Ishikawa (cell line): ENCODE results near the gene COA7.

Experiments
- CEBPB ChIP-seq: IDR thresholded peaks from 2 replicates; pipeline ENCODE4 v1.6.1; 2012
- CREB1 ChIP-seq: IDR thresholded peaks from 2 replicates; pipeline ENCODE4 v1.6.1; 2012; ENCODE audit warnings: low read depth
- EGR1 ChIP-seq: IDR thresholded peaks from 2 replicates; pipeline ENCODE4 v1.6.1; 2012
- EP300 ChIP-seq: IDR thresholded peaks from 2 replicates; pipeline ENCODE4 v1.6.1; 2012; ENCODE audit warnings: borderline replicate concordance
- MAX ChIP-seq: IDR thresholded peaks from 2 replicates; pipeline ENCODE4 v1.6.1; 2012
- RAD21 ChIP-seq: IDR thresholded peaks from 2 replicates; pipeline ENCODE4 v1.6.1; 2012; ENCODE audit warnings: low read depth
- REST ChIP-seq: IDR thresholded peaks from 2 replicates; pipeline ENCODE4 v1.6.1; 2012; ENCODE audit warnings: low read depth, mild to moderate bottlenecking
- TAF1 ChIP-seq: IDR thresholded peaks from 2 replicates; pipeline ENCODE4 v1.6.1; 2012; ENCODE audit warnings: low read depth, mild to moderate bottlenecking
- TCF12 ChIP-seq: IDR thresholded peaks from 2 replicates; pipeline ENCODE4 v1.6.1; 2012; ENCODE audit warnings: low read depth
- TEAD4 ChIP-seq: IDR thresholded peaks from 2 replicates; pipeline ENCODE4 v1.6.1; 2012
- USF1 ChIP-seq: IDR thresholded peaks from 2 replicates; pipeline ENCODE4 v1.6.1; 2012
- YY1 ChIP-seq: IDR thresholded peaks from 2 replicates; pipeline ENCODE4 v1.6.1; 2012; ENCODE audit warnings: low read depth
- ZBTB7A ChIP-seq: IDR thresholded peaks from 2 replicates; pipeline ENCODE4 v1.6.1; 2012; ENCODE audit warnings: low read depth

- TF ChIP-seq MAX: no peak
- TF ChIP-seq CEBPB: no peak
- TF ChIP-seq RAD21: no peak
- TF ChIP-seq TCF12: no peak
- TF ChIP-seq REST: no peak
- no peak for TF ChIP-seq USF1
- TF ChIP-seq EP300: no peak
- TF ChIP-seq EGR1: no peak
- no peak for TF ChIP-seq TEAD4
- no peak for TF ChIP-seq TAF1
- TF ChIP-seq CREB1: no peak
- TF ChIP-seq YY1: no peak
- TF ChIP-seq ZBTB7A: no peak
Measured at GRCh38 chr1:52691821-52692220, 6.3 kb downstream of the COA7 start.
